ENCODE data around the gene ALOX5. TPM values are rescaled to one million over a fixed set of nuclear protein-coding genes. Genes with fewer than 3 reads are reported as not detected.
A peak's percentile ranks its signal among the peaks of the same experiment; 100 is the strongest.

The ALOX5 gene
- total RNA-seq, 1 donor from 2014 or later: 23.1 TPM

DNA sequence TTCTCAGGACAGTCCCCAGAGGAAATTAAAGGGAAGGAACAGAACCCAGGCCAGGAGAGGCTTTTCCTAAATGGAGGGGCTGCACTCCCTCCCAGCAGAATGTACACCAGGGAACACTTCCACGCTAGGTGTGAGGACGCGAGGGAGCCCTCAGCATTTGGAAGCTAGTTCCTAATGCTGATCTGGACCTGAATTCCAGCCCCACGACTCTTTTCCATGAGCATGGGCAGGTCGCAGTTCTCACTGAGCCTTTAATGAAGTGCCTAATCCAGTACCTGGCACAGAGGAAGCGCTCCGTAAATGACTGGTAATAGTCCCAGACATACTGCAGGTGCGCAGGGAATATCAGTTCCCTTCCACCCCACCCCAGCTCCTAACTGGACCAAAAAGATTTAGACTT lies 1.1 kb downstream of the ALOX5 start:
- Histone ChIP-seq H3K27me3 (no peaks in the 10 kb centered on the region), H3K36me3 (no peaks in the 10 kb centered on the region), H3K9me3 (no peaks in the 10 kb centered on the region), H3K4me3 (peak overlapping the region; percentile 58 to 65), H3K4me1 (peaks cover 6 to 13% of the 10 kb centered on the region in 2 donors), H3K27ac (no peak overlapping the region)
- TF ChIP-seq, protein P1, sequence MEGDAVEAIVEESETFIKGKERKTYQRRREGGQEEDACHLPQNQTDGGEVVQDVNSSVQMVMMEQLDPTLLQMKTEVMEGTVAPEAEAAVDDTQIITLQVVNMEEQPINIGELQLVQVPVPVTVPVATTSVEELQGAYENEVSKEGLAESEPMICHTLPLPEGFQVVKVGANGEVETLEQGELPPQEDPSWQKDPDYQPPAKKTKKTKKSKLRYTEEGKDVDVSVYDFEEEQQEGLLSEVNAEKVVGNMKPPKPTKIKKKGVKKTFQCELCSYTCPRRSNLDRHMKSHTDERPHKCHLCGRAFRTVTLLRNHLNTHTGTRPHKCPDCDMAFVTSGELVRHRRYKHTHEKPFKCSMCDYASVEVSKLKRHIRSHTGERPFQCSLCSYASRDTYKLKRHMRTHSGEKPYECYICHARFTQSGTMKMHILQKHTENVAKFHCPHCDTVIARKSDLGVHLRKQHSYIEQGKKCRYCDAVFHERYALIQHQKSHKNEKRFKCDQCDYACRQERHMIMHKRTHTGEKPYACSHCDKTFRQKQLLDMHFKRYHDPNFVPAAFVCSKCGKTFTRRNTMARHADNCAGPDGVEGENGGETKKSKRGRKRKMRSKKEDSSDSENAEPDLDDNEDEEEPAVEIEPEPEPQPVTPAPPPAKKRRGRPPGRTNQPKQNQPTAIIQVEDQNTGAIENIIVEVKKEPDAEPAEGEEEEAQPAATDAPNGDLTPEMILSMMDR (IDR thresholded peaks at IDR 0.05): no peak
- intact Hi-C loops (cut with DNase I): no loop called here
- no peak for DNase-seq (ENCODE audit: low spot score in 2 of 2)

DNA sequence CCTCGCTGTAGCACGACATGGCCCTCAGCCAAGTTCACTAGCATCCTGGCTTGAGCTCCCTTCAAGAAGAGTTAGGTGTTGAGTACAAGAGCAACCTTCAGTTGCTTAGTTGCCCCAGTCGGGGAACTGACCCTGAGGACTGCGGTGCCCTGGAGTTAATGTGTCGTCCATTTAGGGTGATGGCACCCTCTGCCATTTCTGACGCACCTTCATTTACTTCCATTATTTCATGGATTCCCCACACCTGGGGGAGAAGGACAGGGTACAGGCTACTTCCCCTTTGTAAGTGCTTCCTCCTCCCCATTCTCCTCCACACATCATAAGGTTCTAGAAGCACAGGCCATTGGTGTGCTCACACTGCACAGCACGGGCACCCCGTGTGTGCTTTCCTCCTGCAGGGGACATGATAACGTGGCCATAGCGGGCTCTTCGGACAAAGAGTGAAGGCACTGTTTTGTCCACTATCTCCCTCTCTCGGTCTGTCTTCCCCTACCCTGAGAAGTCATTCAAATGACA lies 1.8 kb downstream of the ALOX5 start:
- TF ChIP-seq, protein P1 (IDR thresholded peaks at IDR 0.05): no peak
- H3K27ac ChIP-seq: no peak overlapping the region

DNA sequence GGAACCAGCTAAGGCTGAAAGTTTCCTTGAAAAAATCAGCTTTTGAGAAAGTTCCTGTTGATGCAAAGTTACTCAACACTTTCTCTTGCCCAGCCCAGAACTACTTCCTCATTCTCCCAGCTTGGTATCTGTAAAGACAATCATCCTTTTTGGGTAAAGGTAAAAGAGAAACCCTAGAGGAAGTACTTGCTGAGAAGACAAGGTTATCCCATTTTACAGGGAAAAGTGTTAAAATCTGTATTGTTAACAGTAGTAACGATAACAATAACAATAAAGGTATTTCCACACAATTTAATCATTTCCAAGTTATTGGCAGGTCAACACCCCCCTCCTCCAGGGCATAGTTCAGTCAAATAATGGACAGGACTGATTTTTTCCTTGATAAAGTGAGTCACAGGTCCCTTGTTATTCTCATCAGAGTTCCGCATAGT lies 2.4 kb downstream of the ALOX5 start:
- H3K4me1 ChIP-seq: peaks cover 6 to 13% of the 10 kb centered on the region in 2 donors
- DNase-seq (ENCODE audit: low spot score in 2 of 2): no peak
- H3K27me3 ChIP-seq: no peaks in the 10 kb centered on the region
- H3K9me3 ChIP-seq: no peaks in the 10 kb centered on the region
- H3K4me3 ChIP-seq: no peak overlapping the region
- H3K36me3 ChIP-seq: no peaks in the 10 kb centered on the region
- TF ChIP-seq, protein P1 (IDR thresholded peaks at IDR 0.05): no peak
- no peak overlapping the region for H3K27ac ChIP-seq
- intact Hi-C loops (cut with DNase I): no loop called here

More for the DNA sequence above, 1.8 kb downstream of the ALOX5 start:
- H3K9me3 ChIP-seq: no peaks in the 10 kb centered on the region
- peaks cover 6 to 13% of the 10 kb centered on the region in 2 donors for H3K4me1 ChIP-seq
- intact Hi-C loops (cut with DNase I): no loop called here
- H3K27me3 ChIP-seq: no peaks in the 10 kb centered on the region
- no peak for DNase-seq (ENCODE audit: low spot score in 2 of 2)
- no peak overlapping the region for H3K4me3 ChIP-seq
- no peaks in the 10 kb centered on the region for H3K36me3 ChIP-seq

DNA sequence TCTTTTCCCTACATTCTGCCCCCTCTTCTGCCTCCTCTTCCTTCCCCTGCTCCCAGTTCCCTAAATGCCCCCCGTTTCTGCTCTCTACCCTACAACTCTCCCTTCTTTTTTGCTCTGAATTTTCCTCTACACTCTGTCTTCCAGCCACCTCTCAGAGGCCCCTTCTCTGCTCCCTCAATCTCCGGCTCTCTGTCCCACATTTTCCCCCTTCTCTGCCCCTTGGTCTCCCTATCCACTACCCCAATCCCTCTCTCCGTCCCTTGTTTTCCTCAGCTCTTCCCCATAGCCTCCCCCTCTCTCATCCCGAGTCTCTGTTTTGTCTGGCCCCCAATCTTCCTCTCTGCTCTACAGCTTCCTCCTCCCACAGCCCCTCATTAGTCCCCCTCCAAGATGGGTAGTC lies 3.3 kb downstream of the ALOX5 start:
- Histone ChIP-seq H3K27ac (no peak overlapping the region), H3K27me3 (no peaks in the 10 kb centered on the region), H3K4me1 (peaks cover 6 to 13% of the 10 kb centered on the region in 2 donors), H3K36me3 (no peaks in the 10 kb centered on the region), H3K9me3 (no peaks in the 10 kb centered on the region), H3K4me3 (no peak overlapping the region)
- TF ChIP-seq, protein P1 (IDR thresholded peaks at IDR 0.05): no peak
- intact Hi-C loops (cut with DNase I): no loop called here
- no peak for DNase-seq (ENCODE audit: low spot score in 2 of 2)

DNA sequence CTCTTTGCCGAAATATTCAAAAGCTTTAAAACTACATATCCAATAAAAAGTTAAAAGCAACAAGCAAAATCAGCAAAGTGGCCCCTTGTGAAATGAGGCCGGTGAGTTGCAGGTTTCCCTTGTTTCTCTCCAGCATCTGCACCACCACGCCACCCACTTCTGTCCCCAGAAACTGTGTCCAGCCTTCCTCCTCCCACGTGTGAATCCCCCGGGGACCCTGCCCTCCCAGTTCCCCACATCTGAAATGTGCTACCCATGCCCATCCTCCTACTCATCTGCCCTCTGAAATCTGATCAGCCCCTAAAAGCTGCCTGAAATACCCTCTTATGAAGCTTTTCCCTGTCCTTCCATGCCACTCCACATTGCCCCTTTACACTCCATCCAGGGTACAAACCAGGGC lies 3.8 kb downstream of the ALOX5 start:
- no peak for DNase-seq (ENCODE audit: low spot score in 2 of 2)
- Histone ChIP-seq H3K4me3 (no peak overlapping the region), H3K4me1 (peaks cover 6 to 13% of the 10 kb centered on the region in 2 donors), H3K27ac (no peak overlapping the region), H3K27me3 (no peaks in the 10 kb centered on the region), H3K36me3 (no peaks in the 10 kb centered on the region), H3K9me3 (no peaks in the 10 kb centered on the region)
- intact Hi-C loops (cut with DNase I): no loop called here
- TF ChIP-seq, protein P1 (IDR thresholded peaks at IDR 0.05): no peak

Data from ascending aorta (tissue), 2 donors.